Endothelial cell of umbilical vein (primary cell): ENCODE data around the gene STAG1.
"Not testable (repeated sequence)": the region's sequence is repeated elsewhere in the genome, so short reads cannot be mapped to it uniquely, and the experiment has no call there.

Experiments
- EZH2 ChIP-seq: IDR thresholded peaks from 2 replicates; pipeline ENCODE4 v1.6.1; 2012; ENCODE audit warnings: borderline replicate concordance, low read depth, mild to moderate bottlenecking, moderate library complexity, low read length, inconsistent platforms; ENCODE audit not compliant: severe bottlenecking
- FOS ChIP-seq: IDR thresholded peaks from 2 replicates; pipeline ENCODE4 v1.6.1; 2011; ENCODE audit warnings: mild to moderate bottlenecking, low read length, moderate library complexity, borderline replicate concordance; ENCODE audit not compliant: insufficient read depth
- GATA2 ChIP-seq: IDR thresholded peaks from 2 replicates; pipeline ENCODE4 v1.7.0; 2011; ENCODE audit warnings: low read depth, mild to moderate bottlenecking, moderate library complexity, mixed read lengths, low read length; ENCODE audit not compliant: insufficient read length, insufficient read depth
- MAX ChIP-seq: IDR thresholded peaks from 2 replicates; pipeline ENCODE4 v1.6.1; 2011; ENCODE audit not compliant: insufficient read depth, insufficient read length
- MYC ChIP-seq: IDR thresholded peaks from one replicate; pipeline ENCODE4 v1.6.1; 2011; ENCODE audit warnings: mild to moderate bottlenecking, low read depth, low read length
- POLR2A ChIP-seq: IDR thresholded peaks from 2 replicates; pipeline ENCODE4 v1.6.1; 2012; ENCODE audit warnings: low read depth, mild to moderate bottlenecking, control low read depth, low read length
- POLR2AphosphoS5 ChIP-seq: IDR thresholded peaks from 2 replicates; pipeline ENCODE4 v1.6.1; 2012; ENCODE audit warnings: low read depth, mild to moderate bottlenecking, control low read depth, low read length, moderate library complexity; ENCODE audit not compliant: insufficient read depth
- TF ChIP-seq, protein P1 (sequence below), 2 donors: IDR thresholded peaks; 1 replicate in 1 of 2; 2 replicates in 1 of 2; pipeline ENCODE4 v1.5.1; 2011; ENCODE audit warnings: low read length in 2 of 2, mild to moderate bottlenecking in 2 of 2, moderate library complexity in 2 of 2, control low read depth in 1 of 2, inconsistent platforms in 1 of 2, low read depth in 1 of 2; ENCODE audit not compliant: insufficient read depth in 1 of 2; ENCODE audit errors: extremely low read depth in 1 of 2

DNA sequence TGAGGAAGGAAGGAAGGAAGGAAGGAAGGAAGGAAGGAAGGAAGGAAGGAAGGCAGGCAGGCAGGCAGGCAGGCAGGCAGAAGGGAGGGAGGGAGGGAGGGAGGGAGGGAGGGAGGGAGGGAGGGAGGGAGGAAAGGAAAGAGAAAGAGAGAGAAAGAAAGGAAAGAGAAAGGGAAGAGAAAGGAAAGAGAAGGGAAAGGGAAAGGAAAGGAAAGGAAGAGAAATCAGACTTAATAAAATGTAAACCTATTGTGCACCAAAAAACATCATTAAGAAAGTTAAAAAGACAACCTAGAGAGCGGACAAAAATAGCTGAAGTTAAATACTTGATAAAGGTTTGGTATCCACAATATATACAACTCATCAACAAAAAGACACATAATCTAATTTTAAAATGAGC lies 187.2 kb downstream of the STAG1 start:
- not testable (repeated sequence) for TF ChIP-seq MYC, POLR2AphosphoS5, MAX, POLR2A, EZH2, GATA2, FOS
- TF ChIP-seq, protein P1, sequence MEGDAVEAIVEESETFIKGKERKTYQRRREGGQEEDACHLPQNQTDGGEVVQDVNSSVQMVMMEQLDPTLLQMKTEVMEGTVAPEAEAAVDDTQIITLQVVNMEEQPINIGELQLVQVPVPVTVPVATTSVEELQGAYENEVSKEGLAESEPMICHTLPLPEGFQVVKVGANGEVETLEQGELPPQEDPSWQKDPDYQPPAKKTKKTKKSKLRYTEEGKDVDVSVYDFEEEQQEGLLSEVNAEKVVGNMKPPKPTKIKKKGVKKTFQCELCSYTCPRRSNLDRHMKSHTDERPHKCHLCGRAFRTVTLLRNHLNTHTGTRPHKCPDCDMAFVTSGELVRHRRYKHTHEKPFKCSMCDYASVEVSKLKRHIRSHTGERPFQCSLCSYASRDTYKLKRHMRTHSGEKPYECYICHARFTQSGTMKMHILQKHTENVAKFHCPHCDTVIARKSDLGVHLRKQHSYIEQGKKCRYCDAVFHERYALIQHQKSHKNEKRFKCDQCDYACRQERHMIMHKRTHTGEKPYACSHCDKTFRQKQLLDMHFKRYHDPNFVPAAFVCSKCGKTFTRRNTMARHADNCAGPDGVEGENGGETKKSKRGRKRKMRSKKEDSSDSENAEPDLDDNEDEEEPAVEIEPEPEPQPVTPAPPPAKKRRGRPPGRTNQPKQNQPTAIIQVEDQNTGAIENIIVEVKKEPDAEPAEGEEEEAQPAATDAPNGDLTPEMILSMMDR (IDR thresholded peaks at IDR 0.05; ENCODE audit: extremely low read depth in 1 of 2, insufficient read depth in 1 of 2, low read depth in 1 of 2, low read length in 2 of 2) = not testable (repeated sequence)
